GM10266 (cell line): ENCODE results near the gene DRD1.

Experiments used
- DNase-seq: peaks from one replicate; pipeline ENCODE4 v3.0.0; 2012; ENCODE audit errors: extremely low spot score
- CTCF ChIP-seq: IDR thresholded peaks from 2 replicates; pipeline ENCODE4 v1.5.1; 2012; ENCODE audit warnings: mild to moderate bottlenecking, low read depth; ENCODE audit not compliant: control insufficient read depth, insufficient read depth; ENCODE audit errors: missing control alignments

DRD1 gene

GRCh38 chr5:175477440-175477839, 33.5 kb upstream of the DRD1 start:
- TF ChIP-seq CTCF: no peak
- DNase-seq: no peak

- TF ChIP-seq CTCF: no peak
- no peak for DNase-seq
These were observed 31.3 kb upstream of the DRD1 start for GRCh38 chr5:175475248-175475647.

- TF ChIP-seq CTCF: no peak
- DNase-seq: no peak
These were observed 28.4 kb upstream of the DRD1 start for GRCh38 chr5:175472378-175472777.

GRCh38 chr5:175471628-175472027, 27.6 kb upstream of the DRD1 start:
- no peak for DNase-seq
- TF ChIP-seq CTCF: no peak

GRCh38 chr5:175471196-175471595, 27.2 kb upstream of the DRD1 start:
- DNase-seq: no peak
- TF ChIP-seq CTCF: no peak

- no peak for DNase-seq
- no peak for TF ChIP-seq CTCF
These were observed 26.8 kb upstream of the DRD1 start for GRCh38 chr5:175470781-175471180.

- no peak for DNase-seq
- no peak for TF ChIP-seq CTCF
These were observed 25.9 kb upstream of the DRD1 start for GRCh38 chr5:175469916-175470315.
